HL-60 (cell line): ENCODE results near the gene AIFM2.

Experiments used
- DNase-seq, 2 experiments: peaks; one replicate each; pipeline ENCODE4 v3.0.0-alpha.2; 2010 to 2020; ENCODE audit warnings: low read depth in 1 of 2, low spot score in 1 of 2
- H3K27ac ChIP-seq: fragments of 250-450 bp; sonication (Bioruptor Pico); replicated peaks from 2 replicates; pipeline ENCODE4 v1.5.1; 2020; ENCODE audit warnings: mild to moderate bottlenecking, moderate library complexity
- H3K27me3 ChIP-seq: fragments of 250-450 bp; sonication (Bioruptor Pico); 2 replicates; pipeline ENCODE4 v1.5.1; 2021; ENCODE audit warnings: mild to moderate bottlenecking, moderate library complexity; ENCODE audit not compliant: insufficient read depth, poor library complexity, severe bottlenecking
- H3K4me3 ChIP-seq: replicated peaks from 2 replicates; pipeline ENCODE4 v1.5.1; 2011; ENCODE audit warnings: mild to moderate bottlenecking, control low read depth, low read length; ENCODE audit not compliant: insufficient read depth
- GABPA ChIP-seq: IDR thresholded peaks from 2 replicates; pipeline ENCODE4 v1.6.1; 2012; ENCODE audit warnings: low read depth
- POLR2AphosphoS5 ChIP-seq: IDR thresholded peaks from 2 replicates; pipeline ENCODE4 v1.6.1; 2012; ENCODE audit warnings: low read depth
- SPI1 ChIP-seq: IDR thresholded peaks from 2 replicates; pipeline ENCODE4 v1.6.1; 2012; ENCODE audit warnings: low read depth, mild to moderate bottlenecking, borderline replicate concordance
- TF ChIP-seq, protein P1 (sequence below): IDR thresholded peaks from one replicate; pipeline ENCODE4 v1.5.1; 2011; ENCODE audit warnings: low read length, control low read depth, inconsistent platforms; ENCODE audit not compliant: insufficient read depth
- TF ChIP-seq, protein P2 (sequence below): IDR thresholded peaks from 2 replicates; pipeline ENCODE4 v1.6.1; 2012; ENCODE audit warnings: low read depth; ENCODE audit not compliant: insufficient replicate concordance

AIFM2 gene

DNA sequence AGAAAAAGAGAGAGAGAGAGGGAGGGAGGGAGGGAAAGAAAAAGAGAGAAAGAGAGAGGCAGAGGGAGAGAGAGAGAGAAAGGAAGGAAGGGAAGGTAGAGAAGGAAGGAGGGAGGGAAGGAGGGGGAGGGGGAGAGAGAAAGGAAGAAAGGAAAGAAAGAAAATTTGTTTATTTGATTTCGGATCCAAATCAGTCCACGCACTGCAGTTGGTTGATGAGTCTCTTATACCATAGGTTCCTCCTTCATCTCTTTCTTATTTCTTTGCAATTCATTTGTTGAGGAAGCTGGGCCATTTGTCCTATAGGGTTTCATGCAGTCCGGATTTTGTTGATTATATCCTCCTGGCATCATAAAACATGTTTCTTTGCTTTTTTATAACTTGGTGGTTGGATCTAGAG, 34.4 kb downstream of the AIFM2 start:
- Histone ChIP-seq H3K4me3 (no peak overlapping the region), H3K27ac (no peak overlapping the region), H3K27me3 (no peaks in the 10 kb centered on the region)
- TF ChIP-seq, protein P1, sequence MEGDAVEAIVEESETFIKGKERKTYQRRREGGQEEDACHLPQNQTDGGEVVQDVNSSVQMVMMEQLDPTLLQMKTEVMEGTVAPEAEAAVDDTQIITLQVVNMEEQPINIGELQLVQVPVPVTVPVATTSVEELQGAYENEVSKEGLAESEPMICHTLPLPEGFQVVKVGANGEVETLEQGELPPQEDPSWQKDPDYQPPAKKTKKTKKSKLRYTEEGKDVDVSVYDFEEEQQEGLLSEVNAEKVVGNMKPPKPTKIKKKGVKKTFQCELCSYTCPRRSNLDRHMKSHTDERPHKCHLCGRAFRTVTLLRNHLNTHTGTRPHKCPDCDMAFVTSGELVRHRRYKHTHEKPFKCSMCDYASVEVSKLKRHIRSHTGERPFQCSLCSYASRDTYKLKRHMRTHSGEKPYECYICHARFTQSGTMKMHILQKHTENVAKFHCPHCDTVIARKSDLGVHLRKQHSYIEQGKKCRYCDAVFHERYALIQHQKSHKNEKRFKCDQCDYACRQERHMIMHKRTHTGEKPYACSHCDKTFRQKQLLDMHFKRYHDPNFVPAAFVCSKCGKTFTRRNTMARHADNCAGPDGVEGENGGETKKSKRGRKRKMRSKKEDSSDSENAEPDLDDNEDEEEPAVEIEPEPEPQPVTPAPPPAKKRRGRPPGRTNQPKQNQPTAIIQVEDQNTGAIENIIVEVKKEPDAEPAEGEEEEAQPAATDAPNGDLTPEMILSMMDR = no peak
- TF ChIP-seq, protein P2, sequence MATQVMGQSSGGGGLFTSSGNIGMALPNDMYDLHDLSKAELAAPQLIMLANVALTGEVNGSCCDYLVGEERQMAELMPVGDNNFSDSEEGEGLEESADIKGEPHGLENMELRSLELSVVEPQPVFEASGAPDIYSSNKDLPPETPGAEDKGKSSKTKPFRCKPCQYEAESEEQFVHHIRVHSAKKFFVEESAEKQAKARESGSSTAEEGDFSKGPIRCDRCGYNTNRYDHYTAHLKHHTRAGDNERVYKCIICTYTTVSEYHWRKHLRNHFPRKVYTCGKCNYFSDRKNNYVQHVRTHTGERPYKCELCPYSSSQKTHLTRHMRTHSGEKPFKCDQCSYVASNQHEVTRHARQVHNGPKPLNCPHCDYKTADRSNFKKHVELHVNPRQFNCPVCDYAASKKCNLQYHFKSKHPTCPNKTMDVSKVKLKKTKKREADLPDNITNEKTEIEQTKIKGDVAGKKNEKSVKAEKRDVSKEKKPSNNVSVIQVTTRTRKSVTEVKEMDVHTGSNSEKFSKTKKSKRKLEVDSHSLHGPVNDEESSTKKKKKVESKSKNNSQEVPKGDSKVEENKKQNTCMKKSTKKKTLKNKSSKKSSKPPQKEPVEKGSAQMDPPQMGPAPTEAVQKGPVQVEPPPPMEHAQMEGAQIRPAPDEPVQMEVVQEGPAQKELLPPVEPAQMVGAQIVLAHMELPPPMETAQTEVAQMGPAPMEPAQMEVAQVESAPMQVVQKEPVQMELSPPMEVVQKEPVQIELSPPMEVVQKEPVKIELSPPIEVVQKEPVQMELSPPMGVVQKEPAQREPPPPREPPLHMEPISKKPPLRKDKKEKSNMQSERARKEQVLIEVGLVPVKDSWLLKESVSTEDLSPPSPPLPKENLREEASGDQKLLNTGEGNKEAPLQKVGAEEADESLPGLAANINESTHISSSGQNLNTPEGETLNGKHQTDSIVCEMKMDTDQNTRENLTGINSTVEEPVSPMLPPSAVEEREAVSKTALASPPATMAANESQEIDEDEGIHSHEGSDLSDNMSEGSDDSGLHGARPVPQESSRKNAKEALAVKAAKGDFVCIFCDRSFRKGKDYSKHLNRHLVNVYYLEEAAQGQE = no peak
- no peak for TF ChIP-seq GABPA
- TF ChIP-seq SPI1 = no peak
- TF ChIP-seq POLR2AphosphoS5 = no peak
- DNase-seq = no peak

DNA sequence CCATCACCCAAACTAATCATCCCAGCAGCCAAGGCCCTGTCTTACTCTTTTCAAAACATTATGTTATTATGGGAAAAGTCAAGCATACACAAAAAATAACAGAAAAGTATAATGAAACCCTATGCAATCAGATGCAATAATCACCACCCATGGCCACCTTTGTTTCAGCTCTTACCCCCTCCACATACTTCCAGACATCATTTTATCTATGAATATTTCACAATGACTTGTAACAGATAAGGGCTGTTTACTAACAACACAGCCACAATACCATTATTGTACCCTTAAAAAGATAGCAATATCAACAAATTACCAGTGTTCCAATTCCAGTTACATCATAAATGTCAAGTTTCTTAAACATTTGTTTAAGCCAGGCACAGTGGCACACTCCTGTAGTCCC, 35.2 kb downstream of the AIFM2 start:
- no peak for DNase-seq
- no peaks in the 10 kb centered on the region for H3K27me3 ChIP-seq
- H3K27ac ChIP-seq = no peak overlapping the region
- no peak for TF ChIP-seq POLR2AphosphoS5
- TF ChIP-seq, protein P2 = no peak
- TF ChIP-seq, protein P1 = no peak
- TF ChIP-seq GABPA = no peak
- no peak for TF ChIP-seq SPI1
- no peak overlapping the region for H3K4me3 ChIP-seq

DNA sequence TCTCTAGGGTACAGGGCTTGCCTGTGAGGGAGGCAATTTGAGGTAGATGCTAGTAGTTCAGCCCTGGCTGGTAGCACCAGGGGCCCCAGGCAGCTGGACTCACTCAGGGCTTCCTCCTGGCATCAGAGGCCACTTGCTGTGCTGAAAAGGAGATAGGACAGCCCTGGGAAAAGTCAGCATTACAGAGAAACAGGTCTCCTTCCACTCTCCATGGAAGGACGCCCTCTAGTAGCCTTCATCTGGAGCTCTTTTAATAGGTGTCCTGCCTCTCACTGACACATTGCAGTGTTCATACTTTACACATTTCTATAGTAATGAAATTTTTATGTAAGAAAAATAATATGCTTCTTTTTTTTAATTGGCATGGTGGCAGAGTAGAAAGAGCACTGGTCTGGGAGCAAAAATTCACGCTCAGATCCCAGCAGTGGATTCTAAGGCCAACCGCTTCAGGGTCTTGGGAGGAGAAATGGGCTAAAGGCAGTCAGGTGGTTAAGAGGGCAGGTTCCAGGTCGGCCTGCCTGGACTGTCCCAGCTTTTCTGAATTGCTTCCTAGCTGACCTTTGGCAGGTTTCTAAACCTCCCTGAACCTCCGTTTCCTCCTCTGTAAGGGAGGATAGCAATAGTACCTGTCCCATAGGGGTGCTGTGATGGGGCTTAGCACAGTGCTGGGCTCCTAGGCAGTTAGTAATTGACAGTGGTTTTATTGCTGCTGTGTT, 35.8 kb downstream of the AIFM2 start:
- no peak for DNase-seq
- TF ChIP-seq, protein P1 = no peak
- TF ChIP-seq GABPA (no peak), POLR2AphosphoS5 (no peak), SPI1 (no peak)
- TF ChIP-seq, protein P2 = no peak
- Histone ChIP-seq H3K27me3 (no peaks in the 10 kb centered on the region), H3K27ac (no peak overlapping the region), H3K4me3 (no peak overlapping the region)
